Measurements from ENCODE around the gene SERINC5.

GRCh38 chr5:80234116-80234948 is 21.5 kb downstream of the SERINC5 start:
- TF ChIP-seq FOXK1 (CRISPR knock-in tag; IDR thresholded peaks at IDR 0.05) (no peak), NFE2L1 (CRISPR knock-in tag; IDR thresholded peaks at IDR 0.05) (no peak)

Measured in WTC11 (cell line).